Fibroblast of lung (primary cell): ENCODE measurements around the gene CR2. TPM values are rescaled to one million over a fixed set of nuclear protein-coding genes. Genes with fewer than 3 reads are reported as not detected.

Experiments used
- DNase-seq, 2 donors: peaks; one replicate each; pipeline versions ENCODE4 v3.0.0 to v3.0.0-alpha.2; 2010; ENCODE audit warnings: low read depth in 2 of 2
- H2AFZ ChIP-seq: 2 replicates; pipeline ENCODE4 v1.5.1; 2012; ENCODE audit warnings: low read length, control low read depth, inconsistent platforms
- H3K27ac ChIP-seq: 2 replicates; pipeline ENCODE4 v1.5.1; 2011; ENCODE audit warnings: low read length, control low read depth; ENCODE audit not compliant: insufficient read depth
- H3K27me3 ChIP-seq: 2 replicates; pipeline ENCODE4 v1.5.1; 2011; ENCODE audit warnings: mild to moderate bottlenecking, low read length; ENCODE audit not compliant: control insufficient read depth, insufficient read depth
- H3K36me3 ChIP-seq: 2 replicates; pipeline ENCODE4 v1.5.1; 2011; ENCODE audit warnings: low read length; ENCODE audit not compliant: control insufficient read depth, insufficient read depth
- H3K4me1 ChIP-seq: 2 replicates; pipeline ENCODE4 v1.5.1; 2011; ENCODE audit warnings: low read length; ENCODE audit not compliant: control insufficient read depth, insufficient read depth; ENCODE audit errors: extremely low read depth
- H3K4me2 ChIP-seq: 2 replicates; pipeline ENCODE4 v1.5.1; 2011; ENCODE audit warnings: low read length, control low read depth; ENCODE audit not compliant: insufficient read depth; ENCODE audit errors: extremely low read depth
- H3K4me3 ChIP-seq, 4 experiments: fragments of 200-600 bp in 1 of 4; sonication (generic) in 1 of 4; replicated peaks in 1 of 4; 2 replicates each; pipeline ENCODE4 v1.5.1; 2011 to 2016; ENCODE audit warnings: low read length in 4 of 4, low read depth in 3 of 4, mild to moderate bottlenecking in 3 of 4, control low read depth in 2 of 4, inconsistent platforms in 1 of 4, mixed read lengths in 1 of 4; ENCODE audit not compliant: insufficient read depth in 1 of 4; ENCODE audit errors: control extremely low read depth in 1 of 4
- H3K79me2 ChIP-seq: 2 replicates; pipeline ENCODE4 v1.5.1; 2012; ENCODE audit warnings: mild to moderate bottlenecking, low read length, inconsistent platforms; ENCODE audit not compliant: control insufficient read depth, insufficient read depth
- H3K9ac ChIP-seq: 2 replicates; pipeline ENCODE4 v1.5.1; 2011; ENCODE audit warnings: mild to moderate bottlenecking, low read length, control low read depth; ENCODE audit not compliant: insufficient read depth
- H3K9me3 ChIP-seq: 2 replicates; pipeline ENCODE4 v1.5.1; 2012; ENCODE audit warnings: low read depth, low read length; ENCODE audit not compliant: control insufficient read depth, insufficient read depth
- H4K20me1 ChIP-seq: 2 replicates; pipeline ENCODE4 v1.5.1; 2011; ENCODE audit warnings: low read length; ENCODE audit not compliant: control insufficient read depth, insufficient read depth; ENCODE audit errors: extremely low read depth
- EZH2 ChIP-seq: IDR thresholded peaks from 2 replicates; pipeline ENCODE4 v1.5.1; 2012; ENCODE audit warnings: low read length, control low read depth, mild to moderate bottlenecking; ENCODE audit errors: missing control alignments
- polyA plus RNA-seq, 2 donors: library from polyadenylated mRNA; depleted of rRNA in 1 of 2; stranded (reverse) in 1 of 2; unstranded in 1 of 2; fragments of >200 nt; gene quantifications; 2 replicates each; pipeline ENCODE4 v1.2.1, GENCODE V29; 2011 to 2012; ENCODE audit warnings: missing spikeins in 1 of 2
- total RNA-seq: library from RNA; depleted of rRNA; stranded (reverse); fragments of >200 nt; gene quantifications from 2 replicates; pipeline ENCODE4 v1.2.1, GENCODE V29; 2014
- TF ChIP-seq, protein P1 (sequence below), 2 donors: IDR thresholded peaks in 1 of 2; conservative IDR thresholded peaks in 1 of 2; 1 replicate in 1 of 2; 2 replicates in 1 of 2; pipeline ENCODE4 v1.5.1; 2011 to 2012; ENCODE audit warnings: low read length in 2 of 2, control low read depth in 1 of 2, inconsistent platforms in 1 of 2, low read depth in 1 of 2, mild to moderate bottlenecking in 1 of 2

CR2 gene
- total and polyA plus RNA-seq, 2 donors (not counting 1 experiment from before 2014, with no cell fraction given), result not detected

GRCh38 chr1:207497941-207498340 lies 43.8 kb downstream of the CR2 start:
- H3K9me3 ChIP-seq, result no peaks in the 10 kb centered on the region
- no peaks in the 10 kb centered on the region for H3K4me1 ChIP-seq
- no peaks in the 10 kb centered on the region for H4K20me1 ChIP-seq
- H3K27me3 ChIP-seq, result peaks cover 25% of the 10 kb centered on the region
- no peak overlapping the region for H3K4me3 ChIP-seq
- DNase-seq, result no peak
- no peak overlapping the region for H3K9ac ChIP-seq
- TF ChIP-seq EZH2, result no peak
- no peak overlapping the region for H3K4me2 ChIP-seq
- H3K79me2 ChIP-seq, result no peaks in the 10 kb centered on the region
- H3K36me3 ChIP-seq, result no peaks in the 10 kb centered on the region
- H3K27ac ChIP-seq, result no peak overlapping the region
- no peak overlapping the region for H2AFZ ChIP-seq

DNA sequence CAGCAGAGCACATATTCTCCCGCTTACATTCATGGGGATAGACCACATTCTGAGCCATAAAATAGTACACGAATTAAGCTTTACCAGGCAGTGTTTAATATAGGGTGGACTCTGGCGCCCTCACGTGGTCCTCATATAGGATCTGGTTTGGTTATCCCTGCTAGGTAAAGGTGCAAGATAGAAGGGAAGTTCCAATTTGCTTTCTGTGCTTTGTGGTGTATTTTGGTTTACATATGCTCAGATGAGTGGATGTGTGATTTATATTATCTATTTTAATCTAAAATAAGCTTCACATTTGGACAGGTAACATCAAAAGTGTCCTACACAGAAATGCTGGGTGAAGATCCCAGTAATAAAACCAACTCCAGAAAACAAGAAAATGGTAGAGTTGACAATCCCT lies 45.4 kb downstream of the CR2 start:
- Histone ChIP-seq H2AFZ (no peak overlapping the region), H3K79me2 (no peaks in the 10 kb centered on the region), H3K36me3 (no peaks in the 10 kb centered on the region), H3K27me3 (peaks cover 25% of the 10 kb centered on the region), H3K9me3 (no peaks in the 10 kb centered on the region), H3K4me1 (no peaks in the 10 kb centered on the region), H3K9ac (no peak overlapping the region), H4K20me1 (no peaks in the 10 kb centered on the region), H3K4me2 (no peak overlapping the region), H3K4me3 (no peak overlapping the region), H3K27ac (no peak overlapping the region)
- TF ChIP-seq, protein P1, sequence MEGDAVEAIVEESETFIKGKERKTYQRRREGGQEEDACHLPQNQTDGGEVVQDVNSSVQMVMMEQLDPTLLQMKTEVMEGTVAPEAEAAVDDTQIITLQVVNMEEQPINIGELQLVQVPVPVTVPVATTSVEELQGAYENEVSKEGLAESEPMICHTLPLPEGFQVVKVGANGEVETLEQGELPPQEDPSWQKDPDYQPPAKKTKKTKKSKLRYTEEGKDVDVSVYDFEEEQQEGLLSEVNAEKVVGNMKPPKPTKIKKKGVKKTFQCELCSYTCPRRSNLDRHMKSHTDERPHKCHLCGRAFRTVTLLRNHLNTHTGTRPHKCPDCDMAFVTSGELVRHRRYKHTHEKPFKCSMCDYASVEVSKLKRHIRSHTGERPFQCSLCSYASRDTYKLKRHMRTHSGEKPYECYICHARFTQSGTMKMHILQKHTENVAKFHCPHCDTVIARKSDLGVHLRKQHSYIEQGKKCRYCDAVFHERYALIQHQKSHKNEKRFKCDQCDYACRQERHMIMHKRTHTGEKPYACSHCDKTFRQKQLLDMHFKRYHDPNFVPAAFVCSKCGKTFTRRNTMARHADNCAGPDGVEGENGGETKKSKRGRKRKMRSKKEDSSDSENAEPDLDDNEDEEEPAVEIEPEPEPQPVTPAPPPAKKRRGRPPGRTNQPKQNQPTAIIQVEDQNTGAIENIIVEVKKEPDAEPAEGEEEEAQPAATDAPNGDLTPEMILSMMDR (conservative IDR thresholded peaks at IDR 0.05 in 1 of 2, IDR thresholded peaks at IDR 0.05 in 1 of 2; ENCODE audit: low read depth in 1 of 2, low read length in 2 of 2), result peak; percentile 75 to 76
- TF ChIP-seq EZH2, result no peak
- peak; percentile 44 to 68 for DNase-seq

- Histone ChIP-seq H3K36me3 (no peaks in the 10 kb centered on the region), H3K4me2 (no peak overlapping the region), H3K27me3 (peaks cover 25% of the 10 kb centered on the region), H3K4me3 (no peak overlapping the region), H2AFZ (no peak overlapping the region), H3K9me3 (no peaks in the 10 kb centered on the region), H3K4me1 (no peaks in the 10 kb centered on the region), H3K27ac (no peak overlapping the region), H3K9ac (no peak overlapping the region), H3K79me2 (no peaks in the 10 kb centered on the region), H4K20me1 (no peaks in the 10 kb centered on the region)
- no peak for DNase-seq
- TF ChIP-seq EZH2, result no peak
- TF ChIP-seq, protein P1 (conservative IDR thresholded peaks at IDR 0.05 in 1 of 2, IDR thresholded peaks at IDR 0.05 in 1 of 2; ENCODE audit: low read depth in 1 of 2, low read length in 2 of 2), result no peak
These were observed 46.2 kb downstream of the CR2 start for GRCh38 chr1:207500306-207500705.
